Measurements from ENCODE around the gene PPP1R12A.

Gene PPP1R12A

DNA sequence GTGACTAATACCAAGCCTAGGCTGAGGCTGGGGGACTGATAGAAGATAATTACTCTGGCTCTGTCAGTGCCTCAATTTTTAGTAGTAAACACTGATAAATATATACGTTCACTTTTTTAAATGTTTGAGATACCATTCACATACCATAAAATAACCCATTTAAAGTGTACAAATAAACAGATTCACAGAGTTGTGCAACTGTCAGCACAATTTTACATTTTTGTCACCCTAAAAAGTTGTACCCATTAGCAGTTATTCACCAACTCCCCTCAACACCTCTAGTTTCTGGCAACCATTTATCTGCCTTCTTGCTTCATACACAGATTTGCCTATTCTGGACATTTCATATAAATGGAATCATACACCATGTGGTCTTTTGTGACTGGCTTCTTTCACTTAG lies 15.1 kb downstream of the PPP1R12A start:
- no peak for DNase-seq (ENCODE audit: low spot score)
- no peak for TF ChIP-seq CTCF (conservative IDR thresholded peaks at IDR 0.05; ENCODE audit: low read depth)
- H3K27ac ChIP-seq: no peak overlapping the region
- CTCF ChIA-PET: no interaction called here
- POLR2A ChIA-PET (ENCODE audit: low non-redundant PET): no interaction called here

- TF ChIP-seq CTCF (conservative IDR thresholded peaks at IDR 0.05; ENCODE audit: low read depth): no peak
- ChIA-PET CTCF (no interaction called here), POLR2A (ENCODE audit: low non-redundant PET) (no interaction called here)
- no peak for DNase-seq (ENCODE audit: low spot score)
- no peak overlapping the region for H3K27ac ChIP-seq
Observed at GRCh38 chr12:79916826-79917225, 18.1 kb downstream of the PPP1R12A start.

DNA sequence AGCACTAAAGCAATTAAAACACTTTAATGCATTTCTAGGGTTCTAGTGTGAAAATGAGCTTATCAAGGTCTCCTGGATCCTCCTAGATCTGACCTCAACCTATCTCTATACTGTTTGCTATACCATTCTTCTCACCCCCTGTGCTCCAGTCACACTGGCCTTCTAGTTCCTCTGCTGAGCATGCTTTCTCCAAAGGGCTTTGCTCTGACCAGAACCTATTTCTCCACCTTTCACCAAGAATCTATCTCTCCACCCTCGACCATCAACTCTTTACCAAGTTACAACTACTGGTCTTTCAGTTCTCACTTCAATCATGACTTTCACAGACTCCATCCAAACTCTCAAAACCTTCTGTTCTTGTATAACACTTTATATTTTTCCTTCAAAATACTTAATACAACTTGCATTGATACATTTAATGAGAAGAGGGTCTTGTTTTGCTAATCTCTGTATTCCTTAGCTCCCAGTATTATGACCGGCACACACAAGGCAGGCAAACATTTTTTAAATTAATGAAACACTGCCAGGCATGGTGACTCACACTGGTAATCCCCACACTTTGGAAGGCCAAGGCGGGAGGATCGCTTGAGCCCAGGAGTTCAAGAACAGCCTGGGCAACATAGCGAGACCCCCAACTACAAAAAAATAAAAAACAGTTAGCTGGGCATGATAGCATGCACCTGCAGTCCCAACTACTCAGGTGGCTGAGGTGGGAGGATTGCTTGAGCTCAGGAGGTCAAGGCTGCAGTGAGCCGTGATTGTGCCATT lies 22.8 kb downstream of the PPP1R12A start:
- POLR2A ChIA-PET (ENCODE audit: low non-redundant PET): no interaction called here
- no peak for TF ChIP-seq CTCF (conservative IDR thresholded peaks at IDR 0.05; ENCODE audit: low read depth)
- CTCF ChIA-PET: interaction anchor here (0.7 kb wide), 2 partner anchors 16 to 25 kb away, joined by 5 to 8 read pairs; no protein-coding TSS in a partner anchor

GRCh38 chr12:79908366-79908765 lies 26.5 kb downstream of the PPP1R12A start:
- no peak overlapping the region for H3K27ac ChIP-seq
- TF ChIP-seq CTCF (conservative IDR thresholded peaks at IDR 0.05; ENCODE audit: low read depth): no peak
- no peak for DNase-seq (ENCODE audit: low spot score)
- ChIA-PET POLR2A (ENCODE audit: low non-redundant PET) (no interaction called here), CTCF (no interaction called here)

More for the DNA sequence above, 22.8 kb downstream of the PPP1R12A start:
- no peak for DNase-seq (ENCODE audit: low spot score)
- H3K27ac ChIP-seq: no peak overlapping the region

DNA sequence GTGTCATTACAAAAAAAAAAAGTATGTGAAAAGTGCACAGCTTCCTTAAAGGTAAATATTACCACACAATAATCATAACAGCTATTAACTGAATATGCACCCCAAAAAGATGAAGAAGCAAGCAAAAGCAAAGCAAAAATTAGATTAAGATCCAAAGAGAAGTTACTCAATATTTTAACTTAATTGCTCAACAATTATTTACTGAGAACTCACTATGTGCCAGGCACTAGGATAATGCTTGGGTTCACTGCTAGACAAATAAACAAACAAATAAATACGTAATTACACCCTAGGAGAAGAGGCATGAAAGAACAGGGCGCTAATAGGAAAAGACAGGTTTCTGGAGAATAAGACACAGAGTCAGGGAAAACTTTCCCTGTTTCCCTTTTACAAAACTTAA lies 33.4 kb downstream of the PPP1R12A start:
- no peak for TF ChIP-seq CTCF (conservative IDR thresholded peaks at IDR 0.05; ENCODE audit: low read depth)
- CTCF ChIA-PET: interaction anchor here (0.5 kb wide), 1 partner anchor 279 kb away, joined by 3 read pairs; no protein-coding TSS in a partner anchor
- POLR2A ChIA-PET (ENCODE audit: low non-redundant PET): no interaction called here
- DNase-seq (ENCODE audit: low spot score): no peak
- no peak overlapping the region for H3K27ac ChIP-seq

DNA sequence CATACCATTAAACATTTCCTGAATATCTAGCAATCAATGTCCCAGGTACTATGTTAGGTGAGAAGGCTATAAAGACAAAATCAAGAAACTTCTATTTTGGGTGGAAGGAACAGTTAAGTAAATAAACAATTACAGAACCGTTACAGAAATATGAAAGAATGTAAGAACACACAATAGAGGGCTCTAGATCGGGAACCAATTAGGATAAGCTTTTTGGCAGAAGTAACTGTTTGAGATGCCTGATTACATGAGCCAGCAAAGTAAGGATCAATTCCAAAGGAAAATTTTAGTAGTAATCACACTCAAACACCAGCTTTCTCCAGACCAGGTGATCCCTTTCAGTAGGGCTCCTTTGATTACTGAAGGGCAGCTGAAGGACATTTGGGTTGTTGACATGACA lies 33.9 kb downstream of the PPP1R12A start:
- CTCF ChIA-PET: no interaction called here
- no peak overlapping the region for H3K27ac ChIP-seq
- no peak for DNase-seq (ENCODE audit: low spot score)
- POLR2A ChIA-PET (ENCODE audit: low non-redundant PET): no interaction called here
- no peak for TF ChIP-seq CTCF (conservative IDR thresholded peaks at IDR 0.05; ENCODE audit: low read depth)
